ENCODE results near the gene TLCD2.
"Not testable (repeated sequence)": the region's sequence is repeated elsewhere in the genome, so short reads cannot be mapped to it uniquely, and the experiment has no call there.

The TLCD2 gene, protein sequence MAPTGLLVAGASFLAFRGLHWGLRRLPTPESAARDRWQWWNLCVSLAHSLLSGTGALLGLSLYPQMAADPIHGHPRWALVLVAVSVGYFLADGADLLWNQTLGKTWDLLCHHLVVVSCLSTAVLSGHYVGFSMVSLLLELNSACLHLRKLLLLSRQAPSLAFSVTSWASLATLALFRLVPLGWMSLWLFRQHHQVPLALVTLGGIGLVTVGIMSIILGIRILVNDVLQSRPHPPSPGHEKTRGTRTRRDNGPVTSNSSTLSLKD

DNA sequence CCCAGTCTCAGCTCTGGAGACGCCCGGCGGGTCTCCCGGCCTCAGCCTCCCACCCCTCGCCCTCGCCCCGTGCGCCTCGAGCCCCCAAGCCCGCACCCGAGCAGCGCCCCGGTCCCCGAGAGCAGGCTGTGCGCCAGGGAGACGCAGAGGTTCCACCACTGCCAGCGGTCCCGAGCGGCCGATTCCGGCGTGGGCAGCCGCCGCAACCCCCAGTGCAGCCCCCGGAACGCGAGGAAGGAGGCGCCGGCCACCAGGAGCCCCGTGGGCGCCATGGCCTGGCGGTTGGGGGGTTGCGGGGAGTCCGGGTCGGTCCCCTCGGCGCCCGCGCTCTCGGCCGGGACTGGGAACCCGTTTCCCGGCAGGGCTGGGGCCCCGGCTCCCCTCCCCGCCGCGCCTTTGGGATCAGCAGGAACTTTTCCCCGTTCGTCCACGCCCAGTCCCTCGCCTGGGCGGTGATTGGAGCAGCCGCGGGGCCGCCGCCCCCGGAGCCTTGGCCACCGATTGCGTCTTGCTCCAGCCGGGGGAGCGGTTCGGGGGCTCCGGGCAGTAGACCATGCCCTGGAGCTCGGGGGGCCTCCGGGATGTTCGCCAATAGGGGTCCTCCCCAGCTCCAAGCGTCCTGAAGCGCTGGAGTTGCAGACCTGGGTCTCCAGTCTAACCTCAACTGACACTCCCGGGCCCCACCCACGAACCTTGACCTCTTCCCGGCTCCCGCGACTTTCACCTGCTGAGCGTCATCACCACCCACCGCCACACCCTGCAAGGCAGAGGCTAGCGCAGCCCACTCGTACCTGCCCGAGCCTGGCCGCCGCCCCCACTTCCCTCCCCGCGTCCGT lies at the start of gene TLCD2:
TSS of gene TLCD2 (minus strand) at position 407 of the 836 bp plus-strand sequence. CDS start at position 272, 135 bp downstream.
- DNase-seq (ENCODE audit: low spot score) = no peak

DNA sequence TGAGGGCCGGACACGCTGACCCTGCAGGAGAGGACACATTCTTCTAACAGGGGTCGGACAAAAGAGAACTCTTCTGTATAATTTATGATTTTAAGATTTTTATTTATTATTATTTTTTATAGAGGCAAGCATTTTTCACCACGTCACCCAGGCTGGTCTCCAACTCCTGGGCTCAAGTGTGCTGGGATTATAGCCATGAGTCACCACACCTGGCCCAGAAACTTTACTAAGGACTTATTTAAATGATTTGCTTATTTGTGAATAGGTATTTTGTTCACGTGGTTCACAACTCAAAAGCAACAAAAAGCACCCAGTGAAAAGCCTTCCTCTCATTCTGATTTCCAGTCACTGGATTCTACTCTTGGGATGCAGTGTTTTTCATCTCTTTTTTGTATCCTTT lies 49.4 kb upstream of the TLCD2 start:
- no peak for DNase-seq (ENCODE audit: low spot score)

DNA sequence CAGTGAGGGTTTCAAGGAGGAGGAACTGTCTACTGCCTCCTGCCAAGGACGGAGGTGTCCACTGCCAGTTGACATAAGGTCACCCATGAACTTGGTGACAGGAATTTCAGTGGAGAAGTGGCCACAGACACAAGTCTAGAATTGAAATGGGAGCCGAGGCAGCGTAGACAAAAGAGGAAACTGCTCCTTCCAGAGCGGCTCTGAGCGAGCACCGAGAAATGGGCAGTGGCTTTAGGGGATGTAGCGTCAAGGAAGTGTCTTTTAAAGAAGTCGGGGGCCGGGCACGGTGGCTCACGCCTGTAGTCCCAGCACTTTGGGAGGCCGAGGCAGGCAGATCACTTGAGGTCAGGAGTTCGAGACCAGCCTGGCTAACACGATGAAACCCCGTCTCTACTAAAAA lies 48.6 kb upstream of the TLCD2 start:
- no peak for DNase-seq (ENCODE audit: low spot score)

DNA sequence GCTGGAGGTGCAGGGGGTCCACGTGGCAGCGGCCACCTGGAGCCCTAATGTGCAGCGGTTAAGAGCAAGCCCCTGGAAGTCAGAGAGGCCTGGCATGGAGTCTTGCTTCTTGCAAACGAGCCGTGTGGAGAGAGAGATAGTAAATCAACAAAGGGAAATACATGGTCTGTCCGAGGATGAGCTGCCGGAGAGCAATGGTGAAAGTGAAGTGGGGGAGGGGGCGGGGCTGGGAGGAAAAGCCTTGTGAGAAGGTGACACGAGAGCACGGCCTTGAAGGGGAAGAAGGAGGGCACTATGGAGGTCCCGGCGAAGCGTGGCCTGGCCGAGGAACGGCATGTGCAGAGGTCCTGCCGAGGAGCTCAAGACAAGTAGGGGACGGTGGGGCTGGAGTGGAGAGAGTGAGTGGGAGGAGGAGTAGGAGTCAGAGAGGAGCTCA lies 45.7 kb upstream of the TLCD2 start:
- DNase-seq (ENCODE audit: low spot score) = no peak

DNA sequence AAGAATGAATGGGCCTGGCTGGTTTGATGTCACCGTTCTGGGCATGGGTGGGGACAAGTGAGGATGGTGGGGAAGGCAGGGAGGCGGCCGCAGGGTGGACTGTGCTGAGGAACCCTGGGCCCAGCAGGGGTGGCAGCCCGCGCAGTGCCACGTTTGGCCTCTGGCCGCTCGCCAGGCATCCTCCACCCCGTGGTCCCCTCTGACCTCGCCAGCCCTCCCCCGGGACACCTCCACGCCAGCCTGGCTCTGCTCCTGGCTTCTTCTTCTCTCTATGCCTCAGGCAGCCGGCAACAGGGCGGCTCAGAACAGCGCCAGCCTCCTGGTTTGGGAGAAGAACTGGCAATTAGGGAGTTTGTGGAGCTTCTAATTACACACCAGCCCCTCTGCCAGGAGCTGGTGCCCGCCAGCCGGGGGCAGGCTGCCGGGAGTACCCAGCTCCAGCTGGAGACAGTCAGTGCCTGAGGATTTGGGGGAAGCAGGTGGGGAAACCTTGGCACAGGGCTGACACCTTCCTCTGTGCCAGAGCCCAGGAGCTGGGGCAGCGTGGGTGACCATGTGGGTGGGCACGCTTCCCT lies 45.2 kb upstream of the TLCD2 start:
- DNase-seq (ENCODE audit: low spot score) = no peak

DNA sequence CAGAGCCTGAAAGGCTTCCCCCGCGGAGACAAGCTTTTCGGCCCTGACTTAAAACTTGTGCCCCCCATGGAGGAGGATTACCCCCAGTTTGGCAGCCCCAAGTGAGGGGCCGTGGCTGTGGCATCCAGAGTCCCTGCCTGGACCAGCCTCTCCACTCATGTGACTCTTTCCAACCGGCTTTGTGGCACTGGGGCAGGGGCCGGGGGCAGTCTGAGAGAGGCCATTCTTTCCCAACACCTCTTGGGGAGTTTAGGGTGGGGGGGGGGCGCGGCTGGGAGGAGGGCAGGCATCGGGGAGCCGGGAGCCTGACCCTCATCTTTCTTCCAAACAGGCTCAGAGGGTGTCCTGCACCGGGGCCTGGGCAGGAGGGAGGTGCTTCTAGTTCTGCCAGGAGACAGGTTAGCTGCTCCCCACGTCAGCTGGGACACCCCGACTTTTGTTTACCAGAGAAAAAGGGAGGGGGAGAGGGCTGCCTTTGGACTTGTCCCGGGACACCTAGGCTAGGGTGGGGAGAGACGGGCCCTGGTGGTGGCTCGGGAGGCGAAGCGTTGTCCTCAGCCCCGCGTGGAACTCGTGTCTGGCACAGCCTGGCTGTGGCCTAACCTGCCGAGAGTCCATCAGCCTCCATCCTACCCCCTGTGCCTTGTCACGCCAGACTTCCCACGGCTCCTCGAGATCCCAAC lies 44.4 kb upstream of the TLCD2 start:
- DNase-seq (ENCODE audit: low spot score) = no peak

DNA sequence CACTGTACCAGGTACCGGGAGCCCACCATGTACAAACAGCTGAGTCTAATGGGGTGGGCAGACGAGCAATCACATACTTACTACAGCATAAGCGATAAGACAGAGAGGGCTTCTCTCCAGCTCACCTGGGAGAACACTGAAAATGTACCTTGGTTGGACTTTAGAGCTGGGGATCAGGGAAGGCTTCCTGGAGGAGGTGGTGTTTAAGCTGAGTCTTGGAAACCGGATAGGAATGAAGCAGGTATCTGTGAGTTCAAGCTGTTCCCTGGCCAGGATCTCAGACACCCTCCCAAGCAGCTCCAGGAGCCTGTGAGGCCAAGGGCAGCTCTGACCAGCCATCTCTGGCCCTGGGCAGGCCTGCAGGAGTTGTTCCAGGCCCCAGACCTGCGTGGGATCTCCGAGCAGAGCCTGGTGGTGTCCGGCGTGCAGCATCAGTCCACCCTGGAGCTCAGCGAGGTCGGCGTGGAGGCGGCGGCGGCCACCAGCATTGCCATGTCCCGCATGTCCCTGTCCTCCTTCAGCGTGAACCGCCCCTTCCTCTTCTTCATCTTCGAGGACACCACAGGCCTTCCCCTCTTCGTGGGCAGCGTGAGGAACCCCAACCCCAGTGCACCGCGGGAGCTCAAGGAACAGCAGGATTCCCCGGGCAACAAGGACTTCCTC lies 43.7 kb upstream of the TLCD2 start:
- no peak for DNase-seq (ENCODE audit: low spot score)

DNA sequence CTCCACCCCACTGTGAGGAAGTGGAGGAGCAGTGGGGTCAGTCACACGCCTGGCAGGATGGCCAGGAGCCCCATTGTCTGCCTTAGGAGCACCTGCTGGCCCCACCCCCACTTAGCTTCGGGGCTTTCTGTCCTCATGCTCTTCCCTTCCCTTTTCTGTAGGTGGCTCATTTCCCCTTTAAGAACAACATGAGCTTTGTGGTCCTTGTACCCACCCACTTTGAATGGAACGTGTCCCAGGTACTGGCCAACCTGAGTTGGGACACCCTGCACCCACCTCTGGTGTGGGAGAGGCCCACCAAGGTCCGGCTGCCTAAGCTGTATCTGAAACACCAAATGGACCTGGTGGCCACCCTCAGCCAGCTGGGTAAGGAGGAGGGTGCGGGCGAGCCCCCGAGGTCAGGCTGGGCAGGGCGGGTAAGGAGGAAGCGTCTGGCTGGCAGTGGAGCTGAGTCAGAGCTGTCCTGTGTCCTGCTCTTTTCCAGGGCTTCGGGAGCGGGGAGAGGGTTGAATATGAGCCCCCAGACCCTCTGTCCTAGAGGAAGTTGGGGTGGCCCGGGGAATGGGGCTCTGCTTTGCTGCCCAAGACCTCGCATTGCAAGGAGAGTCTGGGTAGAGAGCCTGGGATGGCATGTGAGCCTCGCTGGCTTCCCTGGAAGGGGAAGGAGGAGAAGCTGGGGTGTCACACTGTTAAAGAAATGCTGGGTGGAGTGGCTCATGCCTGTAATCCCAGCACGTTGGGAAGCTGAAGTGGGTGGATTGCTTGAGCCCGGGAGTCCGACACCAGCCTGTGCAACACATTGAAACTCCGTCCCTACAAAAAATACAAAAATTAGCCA lies 42.5 kb upstream of the TLCD2 start:
- no peak for DNase-seq (ENCODE audit: low spot score)

DNA sequence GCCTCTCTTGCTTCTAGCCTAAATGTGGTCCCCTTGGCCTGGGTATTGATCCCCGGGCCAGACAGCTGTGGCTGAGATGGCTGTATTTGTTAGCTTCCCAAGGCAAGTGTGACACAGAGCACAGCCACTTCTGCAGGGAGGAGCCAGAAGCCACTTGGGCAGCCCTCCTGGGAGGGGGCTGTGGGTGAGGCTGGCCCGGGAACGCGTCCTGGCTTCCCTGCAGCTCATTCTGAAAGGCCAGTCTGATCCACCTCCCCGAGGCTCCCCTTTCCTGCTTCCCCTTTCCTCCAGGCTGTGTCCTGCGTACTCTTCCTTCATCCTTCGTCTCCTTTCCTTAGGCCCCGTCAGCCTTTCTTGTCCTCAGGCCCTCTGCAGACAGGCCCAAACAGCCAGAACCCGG lies 40.5 kb upstream of the TLCD2 start:
- DNase-seq (ENCODE audit: low spot score) = no peak

DNA sequence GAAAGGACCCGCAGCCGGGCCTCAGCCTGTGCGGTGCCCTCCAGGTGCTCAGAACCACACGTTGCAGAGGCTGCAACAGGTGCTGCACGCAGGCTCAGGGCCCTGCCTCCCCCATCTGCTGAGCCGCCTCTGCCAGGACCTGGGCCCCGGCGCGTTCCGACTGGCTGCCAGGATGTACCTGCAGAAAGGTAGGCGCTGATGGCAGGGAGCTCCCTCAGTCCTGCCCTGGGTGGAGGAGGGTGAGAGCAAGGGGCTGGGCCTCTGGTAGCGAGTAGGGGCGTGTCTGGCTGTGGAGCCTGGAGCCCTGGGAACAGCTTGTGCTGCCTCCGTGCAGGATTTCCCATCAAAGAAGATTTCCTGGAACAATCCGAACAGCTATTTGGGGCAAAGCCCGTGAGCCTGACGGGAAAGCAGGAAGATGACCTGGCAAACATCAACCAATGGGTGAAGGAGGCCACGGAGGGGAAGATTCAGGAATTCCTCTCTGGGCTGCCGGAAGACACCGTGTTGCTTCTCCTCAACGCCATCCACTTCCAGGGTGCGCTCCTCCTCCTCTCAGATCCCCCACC lies 36.9 kb upstream of the TLCD2 start:
- no peak for DNase-seq (ENCODE audit: low spot score)

DNA sequence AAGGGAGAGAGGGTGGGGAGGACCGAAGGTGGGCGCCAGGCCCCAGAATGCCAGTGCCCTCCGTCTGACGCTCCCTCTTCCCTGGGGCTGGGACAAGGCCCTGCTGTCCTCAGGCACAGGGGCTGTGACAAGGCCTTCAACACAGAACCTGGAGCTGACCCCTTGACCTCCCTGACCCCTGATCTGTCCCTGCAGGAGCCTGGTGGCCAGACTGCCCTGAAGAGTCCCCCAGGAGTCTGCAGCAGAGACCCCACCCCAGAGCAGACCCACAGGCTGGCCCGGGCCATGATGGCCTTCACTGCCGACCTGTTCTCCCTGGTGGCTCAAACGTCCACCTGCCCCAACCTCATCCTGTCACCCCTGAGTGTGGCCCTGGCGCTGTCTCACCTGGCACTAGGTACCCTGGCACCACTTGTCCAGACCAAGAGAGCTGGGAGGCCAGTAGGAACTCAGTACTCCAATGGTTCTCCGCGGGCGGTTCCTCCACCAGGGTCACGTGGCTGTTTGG lies 35.4 kb upstream of the TLCD2 start:
- no peak for DNase-seq (ENCODE audit: low spot score)

DNA sequence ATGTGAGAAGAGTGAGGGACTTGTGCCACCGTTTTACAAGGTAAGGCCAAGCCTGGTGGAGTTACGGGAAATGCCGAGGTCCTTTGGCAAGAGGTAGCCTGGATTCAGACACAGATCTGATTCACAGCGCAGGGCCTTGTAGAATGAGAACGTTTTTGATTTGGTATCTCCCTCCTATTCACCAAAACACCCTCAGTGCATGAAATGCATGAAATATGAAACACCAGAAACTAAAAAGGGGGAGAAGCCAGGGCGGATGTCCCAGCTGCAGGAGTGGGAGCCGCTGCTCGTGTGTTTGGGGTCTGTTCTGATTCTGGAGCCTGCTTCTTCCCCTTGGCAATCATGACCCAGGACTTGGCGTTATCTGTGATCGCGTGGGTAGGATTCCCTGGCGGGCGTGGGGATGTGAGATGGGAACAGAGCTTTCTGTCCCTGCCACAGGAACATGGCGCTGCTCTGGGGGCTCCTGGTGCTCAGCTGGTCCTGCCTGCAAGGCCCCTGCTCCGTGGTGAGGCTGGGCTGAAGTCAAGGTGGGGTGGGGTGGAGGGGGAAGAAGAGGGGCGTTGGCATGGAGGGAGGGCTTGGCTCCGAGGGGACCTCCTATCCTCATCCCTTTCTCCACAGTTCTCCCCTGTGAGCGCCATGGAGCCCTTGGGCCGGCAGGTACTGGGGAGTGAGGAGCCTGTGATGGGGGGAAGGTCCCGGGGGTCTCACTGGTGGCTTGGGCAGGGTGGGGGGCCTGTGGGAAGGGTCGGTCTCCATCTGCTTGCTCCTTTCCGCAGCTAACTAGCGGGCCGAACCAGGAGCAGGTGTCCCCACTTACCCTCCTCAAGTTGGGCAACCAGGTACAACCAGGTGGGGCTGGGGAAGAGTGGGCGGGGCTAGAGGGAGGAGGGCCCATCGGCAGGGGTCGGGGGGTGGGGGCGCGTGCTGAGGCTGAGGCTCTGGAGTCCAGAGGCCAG lies 34.7 kb upstream of the TLCD2 start:
- DNase-seq (ENCODE audit: low spot score) = no peak

DNA sequence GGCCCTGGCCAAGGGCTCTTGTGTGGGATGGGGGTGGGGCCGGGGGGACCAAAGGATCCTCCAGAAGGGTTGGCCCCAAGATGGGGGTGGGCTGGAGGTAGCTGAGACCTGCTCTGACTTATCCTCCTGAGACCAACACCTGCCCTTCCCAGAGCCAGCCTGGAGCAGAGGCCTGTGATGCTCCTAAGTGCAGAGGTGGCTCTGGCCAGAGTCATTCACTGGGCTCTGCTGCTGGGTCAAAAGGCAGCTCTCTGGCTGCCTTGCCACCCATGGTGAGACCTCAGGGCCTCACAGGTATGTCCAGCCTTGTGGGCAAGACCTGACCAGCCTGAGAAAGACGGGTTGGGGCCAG lies 32.9 kb upstream of the TLCD2 start:
- DNase-seq (ENCODE audit: low spot score) = no peak

DNA sequence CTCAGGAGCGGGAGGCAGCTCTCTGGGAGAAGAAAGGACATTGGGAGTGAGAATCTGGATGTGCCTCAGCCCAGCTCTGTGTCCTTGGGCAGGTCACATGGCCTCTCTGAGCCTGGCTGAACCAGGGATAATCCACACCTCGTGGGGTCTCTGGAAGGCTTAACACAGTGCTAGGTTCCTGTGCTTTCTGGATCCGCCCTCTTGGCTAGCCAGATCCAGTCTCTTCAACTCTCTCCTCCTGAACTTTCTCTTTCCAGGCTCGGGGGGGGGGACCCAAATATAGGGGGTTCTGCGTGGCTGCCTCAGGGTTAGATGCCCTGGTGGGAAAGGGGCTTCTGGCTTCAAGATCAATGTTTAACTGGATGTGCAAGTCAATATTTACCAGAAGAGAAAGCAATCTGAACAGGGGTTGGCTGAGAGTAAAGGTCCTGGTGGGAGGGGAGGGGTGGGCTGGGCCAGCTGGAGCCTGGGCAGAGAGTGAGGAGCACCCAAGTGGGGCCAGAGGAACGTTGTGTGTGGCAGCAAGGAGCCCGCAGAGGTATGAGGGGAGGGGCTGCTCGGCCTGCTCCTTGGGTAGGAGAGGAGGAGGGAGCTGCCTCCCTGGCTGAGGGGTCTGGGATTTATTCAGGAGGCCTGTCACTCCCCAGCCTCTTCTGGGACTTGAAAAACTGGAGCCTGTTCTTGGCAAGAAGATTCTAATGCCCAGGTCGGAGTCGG lies 32.4 kb upstream of the TLCD2 start, which contains the start of gene SERPINF2:
TSS of gene SERPINF2 (plus strand) at position 501 of the 717 bp plus-strand sequence. CDS start 2,125 bp downstream, outside the sequence.
- DNase-seq (ENCODE audit: low spot score) = no peak

DNA sequence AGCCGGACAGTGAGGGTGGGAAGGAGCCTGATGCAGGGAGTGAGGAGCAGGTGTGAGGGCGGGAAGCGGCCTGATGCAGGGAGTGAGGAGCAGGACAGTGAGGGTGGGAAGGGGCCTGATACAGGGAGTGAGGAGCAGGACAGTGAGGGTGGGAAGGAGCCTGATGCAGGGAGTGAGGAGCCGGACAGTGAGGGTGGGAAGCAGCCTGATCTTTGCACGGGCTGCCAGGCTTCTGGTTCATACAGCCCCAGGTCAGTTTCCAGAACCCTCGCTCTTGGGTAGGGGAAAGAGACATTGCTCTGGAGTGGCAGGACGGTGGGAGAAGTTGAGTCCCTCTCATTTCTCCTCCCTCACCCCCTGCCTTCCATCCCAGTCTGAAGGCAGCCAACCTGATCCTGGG lies 31.7 kb upstream of the TLCD2 start:
- not testable (repeated sequence) for DNase-seq (ENCODE audit: low spot score)

DNA sequence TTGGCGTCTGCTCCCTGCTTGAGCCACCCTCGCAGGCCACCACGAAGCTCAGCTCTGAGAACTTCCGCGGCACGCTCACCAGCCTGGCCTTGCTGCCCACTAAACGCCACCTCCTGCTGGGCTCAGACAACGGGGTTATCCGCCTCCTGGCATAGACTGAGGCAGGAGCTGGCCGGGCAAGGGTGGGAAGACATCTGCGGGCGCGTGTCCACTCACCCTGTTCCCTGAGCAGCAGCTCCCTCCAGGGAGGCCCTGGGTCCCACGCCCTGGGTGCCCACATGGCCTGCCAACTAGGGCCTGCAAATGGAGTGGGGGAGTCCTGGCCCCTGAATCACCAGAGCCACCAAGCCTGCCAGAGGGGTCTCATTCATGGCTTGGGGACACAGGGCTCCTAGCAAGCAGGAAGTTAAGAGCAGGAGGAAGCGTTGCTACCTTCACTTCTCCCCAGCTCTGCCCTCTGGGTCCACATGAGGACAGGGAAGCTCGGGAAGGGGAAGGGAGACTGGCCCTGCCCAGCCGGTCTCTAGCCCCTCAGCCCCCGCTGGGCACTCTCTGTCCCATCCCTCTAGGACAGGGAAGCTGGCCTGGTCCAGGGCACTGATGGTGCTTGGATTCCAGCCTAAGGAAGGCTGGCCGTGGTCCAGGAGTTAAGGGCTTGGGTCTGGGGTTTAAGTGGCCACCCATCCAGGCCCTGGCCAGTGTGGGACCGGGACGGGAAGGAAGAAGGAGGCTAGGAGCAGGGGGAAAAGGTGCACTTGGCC lies 27.5 kb upstream of the TLCD2 start:
- DNase-seq (ENCODE audit: low spot score) = no peak

DNA sequence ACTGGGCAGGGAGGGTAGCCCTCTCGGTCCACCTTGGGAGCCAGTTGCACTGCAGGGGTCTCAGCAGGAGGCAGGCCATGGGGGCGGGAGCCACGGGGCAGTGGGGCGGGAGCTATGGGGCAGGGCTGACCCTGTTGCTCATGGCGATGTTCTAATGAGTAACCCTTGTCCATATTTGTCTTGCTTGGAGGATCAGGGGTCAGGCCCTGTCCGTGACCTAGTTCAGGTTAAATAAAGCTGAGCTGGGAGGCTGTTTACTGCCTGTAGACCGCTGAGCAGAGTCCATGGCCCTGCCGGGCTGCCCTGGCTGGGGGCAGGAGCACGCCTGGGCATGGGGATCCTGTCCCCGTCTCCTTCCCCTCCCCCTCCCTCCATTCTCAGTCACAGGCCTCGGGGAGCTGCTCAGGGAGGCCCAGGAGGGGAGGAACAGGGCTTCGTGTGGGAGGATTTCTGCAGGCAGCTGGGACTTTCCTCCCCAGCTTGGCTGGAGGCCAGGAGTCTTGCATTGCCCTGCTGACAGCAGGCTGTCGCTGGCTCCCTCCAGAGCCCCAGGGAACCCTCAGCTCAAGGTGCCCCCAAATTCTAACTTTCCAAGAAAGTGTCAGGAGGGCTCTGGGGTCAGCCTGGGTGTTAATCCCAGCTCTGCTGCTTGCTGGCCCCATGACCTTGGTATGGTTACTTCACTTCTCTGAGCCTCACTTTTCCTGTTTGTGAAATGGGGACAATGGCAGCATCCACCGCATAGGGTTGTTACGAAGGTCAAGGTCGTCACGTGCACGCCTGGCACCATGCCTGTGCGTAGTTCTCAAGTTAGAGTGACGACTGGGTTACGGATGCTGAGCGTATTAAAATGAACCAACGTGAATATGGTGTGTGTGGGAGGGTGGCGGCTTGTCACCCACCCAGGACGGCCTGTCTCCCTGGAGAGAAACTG lies 26.4 kb upstream of the TLCD2 start:
- DNase-seq (ENCODE audit: low spot score) = no peak

Measured in COLO829 (cell line).